DLD1 (cell line): ENCODE measurements around the gene CCDC33.

ENCODE experiments used
- in situ Hi-C: cut with HindIII; loops from 2 replicates; pipeline ENCODE4 v1.10.0; 2017; ENCODE audit warnings: low sequenced_read_pairs

CCDC33 gene

GRCh38 chr15:74328331-74329056, 92.4 kb downstream of the CCDC33 start:
- in situ Hi-C loops = no loop called here

GRCh38 chr15:74330861-74331408, 94.8 kb downstream of the CCDC33 start:
- in situ Hi-C loops = no loop called here

- in situ Hi-C loops = no loop called here
Observed at GRCh38 chr15:74332011-74332410, 95.9 kb downstream of the CCDC33 start.

- in situ Hi-C loops = no loop called here
Observed at GRCh38 chr15:74332611-74333010, 96.5 kb downstream of the CCDC33 start.

GRCh38 chr15:74333093-74333492, 97.0 kb downstream of the CCDC33 start:
- in situ Hi-C loops = no loop called here

- in situ Hi-C loops = no loop called here
Observed at GRCh38 chr15:74333662-74334061, 97.5 kb downstream of the CCDC33 start.

GRCh38 chr15:74334127-74334526, 98.0 kb downstream of the CCDC33 start:
- in situ Hi-C loops = no loop called here

GRCh38 chr15:74335396-74335795, 99.3 kb downstream of the CCDC33 start:
- in situ Hi-C loops = no loop called here

GRCh38 chr15:74336061-74337005, 100.2 kb downstream of the CCDC33 start:
- in situ Hi-C loops = no loop called here

- in situ Hi-C loops = no loop called here
Observed at GRCh38 chr15:74337146-74337545, 101.0 kb downstream of the CCDC33 start.

GRCh38 chr15:74337607-74338211, 101.6 kb downstream of the CCDC33 start:
- in situ Hi-C loops = no loop called here

- in situ Hi-C loops = no loop called here
Observed at GRCh38 chr15:74338676-74339075, 102.5 kb downstream of the CCDC33 start.

- in situ Hi-C loops = no loop called here
Observed at GRCh38 chr15:74339371-74339770, 103.2 kb downstream of the CCDC33 start.

- in situ Hi-C loops = no loop called here
Observed at GRCh38 chr15:74340150-74340549, 104.0 kb downstream of the CCDC33 start.

- in situ Hi-C loops = no loop called here
Observed at GRCh38 chr15:74343127-74343796, 107.1 kb downstream of the CCDC33 start.

- in situ Hi-C loops = no loop called here
Observed at GRCh38 chr15:74343797-74344127, 107.6 kb downstream of the CCDC33 start.

GRCh38 chr15:74345051-74345450, 108.9 kb downstream of the CCDC33 start:
- in situ Hi-C loops = no loop called here

- in situ Hi-C loops = no loop called here
Observed at GRCh38 chr15:74347757-74348250, 111.7 kb downstream of the CCDC33 start.

GRCh38 chr15:74349241-74349778, 113.2 kb downstream of the CCDC33 start:
- in situ Hi-C loops = no loop called here
